Cardiac fibroblast (primary cell): Measurements from ENCODE around the gene WDR38.

Experiments
- DNase-seq, 2 donors: peaks; one replicate each; pipeline versions ENCODE4 v3.0.0 to v3.0.0-alpha.2; 2010; ENCODE audit warnings: low read depth in 2 of 2
- H3K4me3 ChIP-seq, 2 donors: replicated peaks in 1 of 2; 1 replicate in 1 of 2; 2 replicates in 1 of 2; pipeline ENCODE4 v1.5.1; 2011; ENCODE audit warnings: low read depth in 2 of 2, low read length in 2 of 2, mild to moderate bottlenecking in 2 of 2, moderate library complexity in 1 of 2
- TF ChIP-seq, protein P1 (sequence below): IDR thresholded peaks from one replicate; pipeline ENCODE4 v1.5.1; 2011; ENCODE audit warnings: low read depth, mild to moderate bottlenecking, low read length, inconsistent platforms

WDR38 gene

GRCh38 chr9:124818431-124819281 lies 34.6 kb upstream of the WDR38 start:
- DNase-seq: no peak
- no peak overlapping the region for H3K4me3 ChIP-seq
- TF ChIP-seq, protein P1, sequence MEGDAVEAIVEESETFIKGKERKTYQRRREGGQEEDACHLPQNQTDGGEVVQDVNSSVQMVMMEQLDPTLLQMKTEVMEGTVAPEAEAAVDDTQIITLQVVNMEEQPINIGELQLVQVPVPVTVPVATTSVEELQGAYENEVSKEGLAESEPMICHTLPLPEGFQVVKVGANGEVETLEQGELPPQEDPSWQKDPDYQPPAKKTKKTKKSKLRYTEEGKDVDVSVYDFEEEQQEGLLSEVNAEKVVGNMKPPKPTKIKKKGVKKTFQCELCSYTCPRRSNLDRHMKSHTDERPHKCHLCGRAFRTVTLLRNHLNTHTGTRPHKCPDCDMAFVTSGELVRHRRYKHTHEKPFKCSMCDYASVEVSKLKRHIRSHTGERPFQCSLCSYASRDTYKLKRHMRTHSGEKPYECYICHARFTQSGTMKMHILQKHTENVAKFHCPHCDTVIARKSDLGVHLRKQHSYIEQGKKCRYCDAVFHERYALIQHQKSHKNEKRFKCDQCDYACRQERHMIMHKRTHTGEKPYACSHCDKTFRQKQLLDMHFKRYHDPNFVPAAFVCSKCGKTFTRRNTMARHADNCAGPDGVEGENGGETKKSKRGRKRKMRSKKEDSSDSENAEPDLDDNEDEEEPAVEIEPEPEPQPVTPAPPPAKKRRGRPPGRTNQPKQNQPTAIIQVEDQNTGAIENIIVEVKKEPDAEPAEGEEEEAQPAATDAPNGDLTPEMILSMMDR: no peak

GRCh38 chr9:124820698-124821623 lies 32.3 kb upstream of the WDR38 start:
- no peak overlapping the region for H3K4me3 ChIP-seq
- TF ChIP-seq, protein P1: no peak
- DNase-seq: no peak

DNA sequence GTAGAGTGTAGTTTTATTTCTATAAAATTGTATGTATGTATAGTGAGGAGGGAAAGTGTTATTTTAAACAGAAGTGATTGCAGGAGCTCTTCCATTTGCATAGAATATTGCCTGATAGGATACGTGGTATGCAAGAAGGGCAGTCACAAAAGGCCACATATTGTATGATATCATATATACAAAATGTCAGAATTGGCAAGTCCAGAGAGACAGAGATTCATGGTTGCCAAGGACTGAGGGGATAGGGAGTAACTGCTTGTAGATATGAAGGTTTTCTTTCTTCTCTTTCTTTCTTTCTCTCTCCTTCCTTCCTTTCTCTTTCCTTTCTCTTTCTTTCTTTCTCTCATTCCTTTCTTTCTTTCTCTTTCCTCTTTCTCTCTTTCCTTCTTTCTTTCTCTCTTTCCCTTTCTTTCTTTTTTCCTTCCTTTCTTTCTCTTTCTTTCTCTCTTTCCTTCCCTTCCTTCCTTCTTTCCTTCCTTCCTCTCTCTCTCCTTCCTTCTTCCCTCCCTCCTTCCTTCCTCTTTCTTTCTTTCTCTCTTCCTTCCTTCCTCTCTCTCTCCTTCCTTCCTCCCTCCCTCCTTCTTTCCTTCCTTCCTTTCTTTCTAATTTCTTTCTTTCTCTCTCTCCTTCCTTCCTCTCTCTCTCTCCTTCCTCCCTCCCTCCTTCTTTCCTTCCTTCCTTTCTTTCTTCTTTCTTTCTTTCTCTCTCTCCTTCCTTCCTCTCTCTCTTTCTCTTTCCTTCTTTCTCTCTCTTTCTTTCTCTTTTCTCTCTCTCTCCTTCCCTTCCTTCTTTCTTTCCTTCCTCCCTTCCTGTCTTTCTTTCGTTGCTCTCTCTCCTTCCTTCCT lies 24.5 kb upstream of the WDR38 start:
- TF ChIP-seq, protein P1: no peak
- H3K4me3 ChIP-seq: no peak overlapping the region
- no peak for DNase-seq

- TF ChIP-seq, protein P1: no peak
- no peak for DNase-seq
- no peak overlapping the region for H3K4me3 ChIP-seq
Measured at GRCh38 chr9:124829334-124829669, 24.0 kb upstream of the WDR38 start.

DNA sequence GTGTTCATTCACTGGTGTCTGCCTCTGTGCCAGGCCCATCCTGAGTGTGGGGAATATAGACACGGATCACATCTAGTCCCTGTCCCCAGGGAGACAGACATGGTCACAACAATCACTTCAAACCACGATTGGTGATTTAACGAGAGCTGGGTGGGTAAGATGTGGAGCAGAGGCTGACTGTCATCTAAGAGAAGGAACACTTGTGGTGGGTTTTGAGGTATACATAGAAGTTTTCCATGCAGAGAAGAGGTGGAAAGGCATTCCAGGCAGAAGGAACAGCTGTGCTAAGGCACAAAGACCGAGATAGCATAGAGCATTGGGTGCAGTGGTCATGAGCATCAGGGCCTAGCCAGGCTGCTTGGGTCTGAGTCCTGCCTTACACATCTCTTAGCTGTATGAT lies 22.7 kb upstream of the WDR38 start:
- TF ChIP-seq, protein P1: no peak
- no peak for DNase-seq
- no peak overlapping the region for H3K4me3 ChIP-seq

- DNase-seq: peak in 1 of 2 donors; percentile 28
- TF ChIP-seq, protein P1: no peak
- H3K4me3 ChIP-seq: no peak overlapping the region
Measured at GRCh38 chr9:124831642-124832364, 21.5 kb upstream of the WDR38 start.
